ENCODE data around the gene SHISAL2A. TPM values are rescaled to one million over a fixed set of nuclear protein-coding genes. Genes with fewer than 3 reads are reported as not detected.
A peak's percentile ranks its signal among the peaks of the same experiment; 100 is the strongest.

The SHISAL2A gene
- polyA plus RNA-seq, 1 of the 3 experiments (the other 2 are of a cell fraction): 0.07 TPM

DNA sequence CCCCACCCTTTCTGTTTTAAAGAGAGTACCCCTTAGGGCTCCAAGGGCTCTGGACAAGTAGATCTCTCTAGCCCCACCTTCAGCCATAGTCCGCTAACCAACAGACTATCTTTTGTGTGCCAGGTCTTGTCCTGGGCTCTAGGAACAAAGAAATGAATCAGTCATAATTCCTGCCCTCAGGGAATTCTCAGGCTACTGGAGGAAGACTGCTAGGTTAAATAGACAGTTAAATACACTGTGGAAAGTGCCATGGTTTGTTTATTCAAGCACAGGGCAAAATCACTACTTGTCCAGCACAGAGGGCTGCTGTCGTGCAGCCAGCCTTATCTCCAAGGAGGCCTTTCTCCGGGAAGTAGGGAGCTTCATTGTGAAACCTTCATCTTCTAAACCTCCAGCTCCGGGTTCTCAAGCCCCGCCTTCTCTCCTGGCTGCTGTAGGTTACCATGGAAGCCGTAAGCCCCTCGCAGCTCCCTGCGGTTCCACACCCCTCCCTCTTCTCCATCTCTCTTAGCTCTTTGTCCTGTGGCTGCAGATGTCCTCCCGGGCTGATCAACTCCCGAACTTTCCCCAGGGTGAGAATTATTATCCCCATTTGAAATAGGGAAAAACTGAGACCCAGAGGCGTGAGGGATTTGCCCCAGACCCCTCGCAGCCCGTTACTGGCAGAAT is 29.8 kb downstream of the SHISAL2A start:
- DNase-seq: peak; percentile 40
- ChIA-PET POLR2A (no interaction called here), CTCF (no interaction called here)
- no peak overlapping the region for H3K27ac ChIP-seq (ENCODE audit: low read depth in 2 of 2, low read length in 1 of 2)
- no peak overlapping the region for H3K4me3 ChIP-seq (ENCODE audit: low read depth in 2 of 2, low read length in 1 of 2)
- WGBS (ENCODE audit: low lambda C conversion rate): 64% methylated on average over 13 of the region's 13 CpGs
- no peaks in the 10 kb centered on the region for H3K36me3 ChIP-seq (replicated peaks in 1 of 2; ENCODE audit: control insufficient read depth in 1 of 2, insufficient read depth in 2 of 2, low read length in 1 of 2)
- no peaks in the 10 kb centered on the region for H3K9me2 ChIP-seq
- TF ChIP-seq EP300 (IDR thresholded peaks at IDR 0.05; ENCODE audit: borderline replicate concordance in 1 of 2, low read depth in 1 of 2, low read length in 1 of 2) (no peak), FOXM1 (IDR thresholded peaks at IDR 0.05; ENCODE audit: low read depth) (no peak), GABPA (IDR thresholded peaks at IDR 0.05; ENCODE audit: low read depth) (no peak), RCOR1 (IDR thresholded peaks at IDR 0.05; ENCODE audit: low read length) (no peak)
- TF ChIP-seq, protein P1, sequence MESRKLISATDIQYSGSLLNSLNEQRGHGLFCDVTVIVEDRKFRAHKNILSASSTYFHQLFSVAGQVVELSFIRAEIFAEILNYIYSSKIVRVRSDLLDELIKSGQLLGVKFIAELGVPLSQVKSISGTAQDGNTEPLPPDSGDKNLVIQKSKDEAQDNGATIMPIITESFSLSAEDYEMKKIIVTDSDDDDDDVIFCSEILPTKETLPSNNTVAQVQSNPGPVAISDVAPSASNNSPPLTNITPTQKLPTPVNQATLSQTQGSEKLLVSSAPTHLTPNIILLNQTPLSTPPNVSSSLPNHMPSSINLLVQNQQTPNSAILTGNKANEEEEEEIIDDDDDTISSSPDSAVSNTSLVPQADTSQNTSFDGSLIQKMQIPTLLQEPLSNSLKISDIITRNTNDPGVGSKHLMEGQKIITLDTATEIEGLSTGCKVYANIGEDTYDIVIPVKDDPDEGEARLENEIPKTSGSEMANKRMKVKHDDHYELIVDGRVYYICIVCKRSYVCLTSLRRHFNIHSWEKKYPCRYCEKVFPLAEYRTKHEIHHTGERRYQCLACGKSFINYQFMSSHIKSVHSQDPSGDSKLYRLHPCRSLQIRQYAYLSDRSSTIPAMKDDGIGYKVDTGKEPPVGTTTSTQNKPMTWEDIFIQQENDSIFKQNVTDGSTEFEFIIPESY (IDR thresholded peaks at IDR 0.05; ENCODE audit: borderline replicate concordance, low read depth): no peak
- H3K9ac ChIP-seq: no peak overlapping the region
- H3K27me3 ChIP-seq (ENCODE audit: insufficient read depth): no peaks in the 10 kb centered on the region
- H2AFZ ChIP-seq (ENCODE audit: low read depth): no peak overlapping the region
- H4K20me1 ChIP-seq (ENCODE audit: insufficient read depth): no peaks in the 10 kb centered on the region
- H3K4me2 ChIP-seq: no peak overlapping the region
- H3K4me1 ChIP-seq (ENCODE audit: control insufficient read depth in 1 of 2, insufficient read depth in 2 of 2, low read depth in 1 of 2, low read length in 1 of 2): peaks cover 0 to 4% of the 10 kb centered on the region in 2 experiments; a peak in 2 of 4 replicates
- H3F3A ChIP-seq (replicated peaks; ENCODE audit: insufficient read depth): no peaks in the 10 kb centered on the region
- H3K79me2 ChIP-seq (ENCODE audit: insufficient read depth): no peaks in the 10 kb centered on the region
- no peaks in the 10 kb centered on the region for H3K9me3 ChIP-seq

DNA sequence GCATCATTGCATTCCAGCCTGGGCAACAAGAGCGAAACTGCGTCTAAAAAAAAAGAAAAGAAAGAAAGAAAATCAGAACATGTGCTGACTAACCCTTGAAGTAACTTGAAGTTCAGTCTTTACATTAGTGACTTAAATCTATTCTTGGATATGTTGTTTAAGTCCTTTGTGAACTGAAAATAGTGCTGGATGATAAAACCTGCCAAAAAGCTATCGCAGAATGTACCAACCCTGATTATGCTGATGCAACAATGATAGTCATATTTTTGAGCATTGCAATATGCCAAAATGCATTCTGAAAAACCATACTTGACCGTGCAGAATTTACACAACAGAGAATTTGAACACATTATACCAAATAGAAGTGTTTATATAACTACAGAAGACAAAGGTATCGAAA is 30.7 kb downstream of the SHISAL2A start:
- Histone ChIP-seq H3F3A (replicated peaks; ENCODE audit: insufficient read depth) (no peaks in the 10 kb centered on the region), H3K36me3 (replicated peaks in 1 of 2; ENCODE audit: control insufficient read depth in 1 of 2, insufficient read depth in 2 of 2, low read length in 1 of 2) (no peaks in the 10 kb centered on the region), H3K79me2 (ENCODE audit: insufficient read depth) (no peaks in the 10 kb centered on the region), H3K27ac (ENCODE audit: low read depth in 2 of 2, low read length in 1 of 2) (no peak overlapping the region), H3K4me1 (ENCODE audit: control insufficient read depth in 1 of 2, insufficient read depth in 2 of 2, low read depth in 1 of 2, low read length in 1 of 2) (peaks cover 0 to 4% of the 10 kb centered on the region in 2 experiments; a peak in 2 of 4 replicates), H3K27me3 (ENCODE audit: insufficient read depth) (no peaks in the 10 kb centered on the region), H3K4me2 (no peak overlapping the region), H3K4me3 (ENCODE audit: low read depth in 2 of 2, low read length in 1 of 2) (no peak overlapping the region), H3K9me2 (no peaks in the 10 kb centered on the region), H3K9me3 (no peaks in the 10 kb centered on the region), H2AFZ (ENCODE audit: low read depth) (no peak overlapping the region), H3K9ac (no peak overlapping the region), H4K20me1 (ENCODE audit: insufficient read depth) (no peaks in the 10 kb centered on the region)
- DNase-seq: no peak
- CTCF ChIA-PET: no interaction called here
- POLR2A ChIA-PET: no interaction called here
- no peak for TF ChIP-seq CHD2 (IDR thresholded peaks at IDR 0.05; ENCODE audit: low read length, partially characterized antibody)
- 93% methylated on average over 5 of the region's 5 CpGs for WGBS (ENCODE audit: low lambda C conversion rate)

DNA sequence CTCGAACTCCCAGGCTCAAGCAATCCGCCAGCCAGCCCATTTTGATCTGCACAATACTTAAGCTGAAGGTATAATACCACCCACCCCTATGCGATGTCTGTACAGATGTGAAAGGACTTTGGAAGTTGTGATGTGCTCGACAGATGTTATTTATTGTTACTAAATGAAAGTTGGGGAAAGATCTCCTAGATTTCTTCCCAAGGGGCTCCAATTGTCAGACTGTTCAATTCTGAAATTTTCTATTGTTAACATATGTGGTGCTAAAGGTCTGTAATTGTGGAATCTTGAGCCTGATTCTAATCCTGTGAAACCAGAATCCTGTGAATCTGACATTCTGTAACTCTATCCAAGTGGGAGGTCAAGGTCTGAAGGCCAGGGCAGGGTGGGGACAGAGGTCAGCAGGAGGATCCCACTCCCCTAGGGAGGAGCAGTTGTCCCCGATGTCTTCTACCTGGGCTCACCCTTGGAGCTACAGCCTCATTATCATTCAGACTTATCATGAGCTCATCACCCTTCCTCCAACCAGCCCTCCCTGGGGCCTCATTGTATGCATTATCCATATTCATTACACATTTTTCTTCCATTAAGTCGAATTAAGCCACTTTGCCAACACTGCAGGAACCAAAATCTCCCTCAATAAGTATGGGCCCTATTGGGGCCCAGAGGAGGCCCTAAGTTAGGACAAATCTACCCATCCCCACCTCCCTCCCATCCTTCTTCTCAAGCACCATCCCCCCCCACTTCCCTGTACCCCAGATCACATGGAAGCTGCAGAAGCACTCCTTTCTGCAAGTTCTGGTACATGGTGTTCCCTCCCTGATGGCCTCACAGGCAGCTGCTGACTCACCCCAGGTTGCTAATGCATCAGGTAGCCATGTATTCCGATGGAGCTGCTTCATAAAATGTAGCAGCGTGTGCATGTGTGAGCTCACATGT is 32.3 kb downstream of the SHISAL2A start:
- Histone ChIP-seq H3K36me3 (replicated peaks in 1 of 2; ENCODE audit: control insufficient read depth in 1 of 2, insufficient read depth in 2 of 2, low read length in 1 of 2) (no peaks in the 10 kb centered on the region), H3K9me2 (no peaks in the 10 kb centered on the region), H3K27ac (ENCODE audit: low read depth in 2 of 2, low read length in 1 of 2) (no peak overlapping the region), H4K20me1 (ENCODE audit: insufficient read depth) (no peaks in the 10 kb centered on the region), H3K9me3 (no peaks in the 10 kb centered on the region), H3K27me3 (ENCODE audit: insufficient read depth) (no peaks in the 10 kb centered on the region), H3F3A (replicated peaks; ENCODE audit: insufficient read depth) (no peaks in the 10 kb centered on the region), H2AFZ (ENCODE audit: low read depth) (no peak overlapping the region), H3K79me2 (ENCODE audit: insufficient read depth) (no peaks in the 10 kb centered on the region), H3K4me3 (ENCODE audit: low read depth in 2 of 2, low read length in 1 of 2) (no peak overlapping the region), H3K4me2 (no peak overlapping the region), H3K4me1 (ENCODE audit: control insufficient read depth in 1 of 2, insufficient read depth in 2 of 2, low read depth in 1 of 2, low read length in 1 of 2) (peaks cover 0 to 4% of the 10 kb centered on the region in 2 experiments; a peak in 2 of 4 replicates), H3K9ac (no peak overlapping the region)
- 88% methylated on average over 7 of the region's 8 CpGs for WGBS (ENCODE audit: low lambda C conversion rate)
- DNase-seq: no peak
- CTCF ChIA-PET: interaction anchor here (1.1 kb wide), 2 partner anchors 21 to 539 kb away, joined by 4 read pairs; no protein-coding TSS in a partner anchor
- TF ChIP-seq RFX5 (IDR thresholded peaks at IDR 0.05; ENCODE audit: low read length): no peak
- no peak for TF ChIP-seq GABPA (IDR thresholded peaks at IDR 0.05; ENCODE audit: low read depth)
- no peak for TF ChIP-seq EP300 (IDR thresholded peaks at IDR 0.05; ENCODE audit: borderline replicate concordance in 1 of 2, low read depth in 1 of 2, low read length in 1 of 2)
- POLR2A ChIA-PET: no interaction called here

All from SK-N-SH (cell line).